Femur (tissue), 1 donor: Measurements from ENCODE around the gene CROCC2.
A peak's percentile ranks its signal among the peaks of the same experiment; 100 is the strongest.

Experiments
- DNase-seq: peaks from one replicate; pipeline ENCODE4 v3.0.0-alpha.2; 2017

The CROCC2 gene

DNA sequence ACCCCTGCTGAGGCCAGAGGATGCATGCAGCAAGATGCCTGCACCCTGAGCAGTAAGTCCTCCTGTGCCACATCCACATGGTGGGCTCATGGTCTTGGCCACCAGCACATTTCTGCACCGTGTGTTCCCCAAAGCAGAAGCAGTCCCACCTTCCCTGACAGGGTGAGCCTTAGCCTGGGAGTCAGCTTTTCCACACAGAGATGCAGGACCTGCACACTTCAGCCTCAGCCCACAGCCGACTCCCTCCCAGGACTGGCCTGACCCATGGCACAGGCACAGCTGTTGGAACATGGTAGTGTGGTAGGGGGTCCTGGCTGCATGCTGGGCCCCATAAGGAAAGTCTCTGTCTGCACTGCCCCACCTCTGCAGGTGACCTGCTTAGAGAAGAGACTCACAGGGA is 97.2 kb downstream of the CROCC2 start:
- no peak for DNase-seq

DNA sequence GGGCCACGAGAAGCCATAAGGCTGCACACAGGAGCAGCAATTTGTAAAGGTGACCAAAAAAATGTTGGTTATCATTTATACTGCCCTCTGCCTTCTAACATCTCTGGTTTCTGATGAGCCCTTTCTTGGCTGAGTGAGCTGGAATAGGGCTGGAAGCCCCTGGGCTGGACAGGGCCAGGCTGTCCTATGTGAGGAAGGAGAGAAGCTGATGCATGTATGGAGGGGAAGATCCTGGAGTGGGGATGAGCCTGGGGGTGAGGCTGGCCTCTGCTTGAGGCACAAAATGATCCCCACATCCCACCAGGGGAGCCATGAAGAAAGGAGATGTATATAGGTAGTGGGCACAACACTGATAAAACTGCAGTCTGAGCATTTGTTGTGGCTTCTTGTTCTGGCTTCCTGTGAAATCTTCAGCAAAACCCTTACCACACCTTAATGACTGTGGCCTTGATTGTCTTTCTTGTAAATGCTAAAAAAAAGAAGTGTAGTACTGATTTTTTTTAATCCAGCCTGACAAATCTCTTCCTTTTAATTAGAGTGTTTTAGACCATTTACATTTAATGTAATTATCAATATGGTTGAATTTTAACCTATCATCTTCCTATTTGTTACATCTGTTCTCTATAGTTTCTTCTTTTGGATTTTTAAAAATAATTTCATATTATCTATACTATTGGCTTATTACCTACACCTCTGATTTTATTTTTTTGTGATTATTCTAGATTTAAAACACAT is 97.9 kb downstream of the CROCC2 start:
- no peak for DNase-seq

DNA sequence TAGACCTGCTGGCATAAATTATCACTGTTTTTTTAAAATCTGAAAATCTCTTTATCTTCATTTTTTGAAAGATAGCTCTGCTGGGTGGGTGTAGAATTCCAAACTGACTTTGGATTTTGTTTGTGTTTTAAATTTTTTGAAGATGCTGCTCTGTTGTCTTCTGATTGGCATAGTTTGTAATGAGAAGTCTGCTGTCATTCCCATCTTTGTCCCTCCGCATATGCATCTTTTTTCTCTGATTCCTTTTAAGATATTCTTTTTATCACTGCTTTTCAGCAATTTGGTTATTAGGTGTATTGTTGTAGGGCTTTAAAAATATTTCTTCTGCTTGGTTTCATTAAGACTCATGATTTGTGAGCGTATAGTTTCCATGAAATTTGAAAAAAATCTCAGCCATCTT is 99.4 kb downstream of the CROCC2 start:
- DNase-seq, result no peak

DNA sequence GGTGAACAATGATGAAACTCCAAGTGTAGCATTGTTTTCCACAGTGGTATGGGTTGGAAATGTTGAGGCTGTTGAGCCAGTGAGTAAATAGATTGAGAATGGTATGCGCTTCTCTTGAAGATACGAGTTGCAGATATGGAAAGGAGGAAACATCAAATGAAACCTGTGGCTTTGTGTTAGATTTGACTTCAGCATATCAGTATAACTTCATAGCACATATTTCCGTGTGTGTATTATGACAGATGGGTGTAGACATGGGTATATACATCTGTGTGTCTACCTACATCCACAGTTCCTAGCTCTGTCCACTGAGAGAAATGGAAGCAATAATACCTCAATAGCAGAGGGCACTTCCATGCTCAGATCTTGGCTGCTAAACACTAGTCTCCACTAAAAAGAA is 100.3 kb downstream of the CROCC2 start:
- DNase-seq, result no peak

DNA sequence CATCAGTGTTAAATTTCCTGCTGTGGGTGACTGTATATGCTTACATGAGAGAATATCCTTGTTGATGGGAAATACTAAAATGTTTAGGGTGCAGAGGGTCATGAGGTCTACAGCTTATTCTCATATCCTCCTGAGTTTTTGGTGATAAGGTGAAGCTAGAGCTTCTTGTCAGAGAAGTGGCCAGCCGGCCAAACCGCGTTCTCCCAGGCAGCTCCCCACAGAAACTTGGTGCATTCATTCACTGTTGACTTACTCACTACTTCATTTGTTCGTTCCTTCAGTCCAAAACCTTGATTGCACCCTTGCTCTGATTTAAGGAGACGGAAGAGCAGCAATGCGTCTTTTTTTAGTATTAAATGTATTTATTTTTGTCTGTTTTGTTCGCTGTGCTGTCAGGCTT is 101.0 kb downstream of the CROCC2 start:
- no peak for DNase-seq

DNA sequence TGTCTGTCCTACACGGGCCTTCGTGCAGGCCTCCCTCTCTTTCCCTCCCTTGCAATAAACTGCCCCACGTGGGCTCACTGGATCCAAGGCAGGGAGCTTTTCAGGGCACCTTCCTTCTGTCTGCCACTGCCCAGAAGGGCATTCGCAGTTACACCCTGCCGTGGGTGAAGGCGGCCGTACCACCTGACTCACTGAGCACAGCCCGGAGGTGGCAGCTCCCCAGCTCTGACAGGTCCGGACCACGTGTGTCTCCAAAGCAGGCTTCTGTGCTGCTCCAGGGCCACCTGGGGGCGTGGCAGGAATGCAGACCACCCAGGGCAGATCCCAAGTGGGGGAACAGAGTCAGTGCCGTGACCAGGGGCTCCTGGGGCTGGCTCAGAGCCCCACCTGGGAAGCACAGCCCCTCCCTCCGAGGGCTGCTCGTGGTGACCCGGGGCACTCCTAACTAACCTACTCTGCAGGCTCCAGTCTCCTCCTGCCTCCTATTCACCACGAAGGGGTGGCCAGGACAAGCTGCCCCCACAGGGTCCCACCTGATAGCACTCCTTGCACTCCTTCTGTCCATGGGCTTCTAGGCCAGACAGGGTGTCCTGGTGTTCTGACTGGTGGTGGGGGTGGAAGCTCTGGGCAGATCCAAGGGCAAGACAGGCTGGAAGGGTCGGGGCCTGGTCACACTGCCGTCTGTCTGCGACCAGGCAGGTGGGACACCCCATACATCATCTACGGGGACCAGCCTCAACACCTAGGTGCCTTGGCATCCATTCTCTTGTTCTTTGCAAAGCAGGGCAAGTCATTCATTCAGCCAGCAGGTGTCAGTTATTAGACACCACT is 102.0 kb downstream of the CROCC2 start:
- no peak for DNase-seq

DNA sequence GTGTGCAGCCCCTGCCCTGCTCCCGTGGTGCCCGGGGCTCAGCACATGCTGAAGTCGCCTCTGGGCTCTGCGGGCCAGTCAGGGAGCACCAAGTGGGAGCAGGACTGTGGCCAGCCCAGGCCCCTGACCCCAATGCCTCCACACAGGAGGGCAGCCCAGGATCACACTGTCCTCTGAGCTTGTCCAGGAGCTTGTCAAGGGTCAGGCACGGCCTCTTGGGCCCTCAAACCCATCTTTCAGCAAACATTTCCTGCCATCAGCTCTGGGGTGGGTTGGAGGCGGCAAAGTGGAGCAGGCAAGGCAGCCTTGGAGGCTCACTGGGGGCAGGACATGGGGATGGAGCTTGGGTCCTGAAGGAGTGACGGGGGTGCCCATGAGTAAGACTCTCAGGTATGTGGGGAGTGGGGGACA is 102.6 kb downstream of the CROCC2 start:
- DNase-seq, result no peak

DNA sequence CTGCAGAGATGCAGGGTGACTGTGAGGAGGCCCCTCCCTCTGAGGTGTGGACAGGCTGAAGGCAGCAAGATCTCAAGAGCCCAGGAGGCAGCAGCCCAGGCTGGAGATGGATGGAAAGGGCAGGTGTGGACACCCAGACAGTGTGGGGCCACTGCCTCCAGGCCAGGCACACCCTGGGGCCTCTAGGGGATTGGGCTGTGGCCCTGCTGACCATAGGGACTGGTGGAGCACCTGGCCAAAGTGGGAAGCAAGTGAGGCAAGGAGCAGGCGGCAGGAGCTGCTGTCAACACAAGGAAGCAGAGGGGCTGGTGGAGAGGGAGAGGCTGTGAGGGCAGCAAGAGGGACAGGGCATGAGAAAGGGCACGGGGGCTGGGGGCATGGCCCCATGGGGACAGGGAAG is 103.1 kb downstream of the CROCC2 start:
- DNase-seq, result no peak

DNA sequence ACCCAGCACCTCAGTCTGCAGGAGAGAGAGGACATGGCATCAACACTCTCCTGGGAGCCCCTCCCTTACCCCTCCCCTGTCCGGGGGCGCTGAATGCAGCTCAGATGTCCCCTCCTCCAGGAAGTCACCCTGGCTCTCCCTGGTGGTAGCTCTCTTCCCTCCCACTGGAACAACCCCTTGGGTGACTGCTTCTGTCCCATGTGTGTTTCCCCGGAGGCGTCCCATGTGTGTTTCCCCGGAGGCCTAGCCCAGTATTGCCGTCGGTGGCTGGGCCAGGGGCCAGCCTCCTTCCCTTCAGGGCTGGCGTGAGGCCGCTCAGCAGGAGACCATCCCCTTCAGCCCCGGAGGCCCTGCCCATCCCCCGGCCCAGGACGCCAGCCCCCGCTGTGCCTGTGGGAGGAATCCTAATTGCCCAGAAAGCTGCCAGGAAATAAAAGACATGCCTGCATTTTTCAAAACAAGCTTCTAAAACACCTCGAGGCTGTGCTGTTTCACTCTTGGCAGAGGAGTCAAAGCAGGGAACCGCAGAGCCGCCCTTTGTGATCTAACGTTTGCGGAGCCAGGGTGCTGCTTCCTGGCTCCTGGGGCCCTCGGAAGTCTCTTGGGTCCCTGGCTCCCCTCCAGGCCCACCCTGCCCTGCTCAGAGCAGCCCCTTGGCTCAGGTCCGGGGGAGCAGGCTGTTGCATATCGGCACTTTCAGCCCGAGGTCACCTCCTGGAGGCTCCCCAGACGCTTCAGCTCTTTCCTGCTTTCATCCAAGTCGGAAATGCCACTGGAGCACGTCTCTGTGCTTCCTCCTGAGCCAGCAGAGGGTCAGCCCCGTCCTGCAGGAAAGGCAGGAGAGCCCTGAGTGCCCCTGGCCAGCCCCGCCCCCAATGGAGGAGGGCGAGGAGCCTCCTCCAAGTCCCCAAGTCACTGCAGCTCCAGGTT is 103.7 kb downstream of the CROCC2 start:
- DNase-seq, result peak; percentile 45

DNA sequence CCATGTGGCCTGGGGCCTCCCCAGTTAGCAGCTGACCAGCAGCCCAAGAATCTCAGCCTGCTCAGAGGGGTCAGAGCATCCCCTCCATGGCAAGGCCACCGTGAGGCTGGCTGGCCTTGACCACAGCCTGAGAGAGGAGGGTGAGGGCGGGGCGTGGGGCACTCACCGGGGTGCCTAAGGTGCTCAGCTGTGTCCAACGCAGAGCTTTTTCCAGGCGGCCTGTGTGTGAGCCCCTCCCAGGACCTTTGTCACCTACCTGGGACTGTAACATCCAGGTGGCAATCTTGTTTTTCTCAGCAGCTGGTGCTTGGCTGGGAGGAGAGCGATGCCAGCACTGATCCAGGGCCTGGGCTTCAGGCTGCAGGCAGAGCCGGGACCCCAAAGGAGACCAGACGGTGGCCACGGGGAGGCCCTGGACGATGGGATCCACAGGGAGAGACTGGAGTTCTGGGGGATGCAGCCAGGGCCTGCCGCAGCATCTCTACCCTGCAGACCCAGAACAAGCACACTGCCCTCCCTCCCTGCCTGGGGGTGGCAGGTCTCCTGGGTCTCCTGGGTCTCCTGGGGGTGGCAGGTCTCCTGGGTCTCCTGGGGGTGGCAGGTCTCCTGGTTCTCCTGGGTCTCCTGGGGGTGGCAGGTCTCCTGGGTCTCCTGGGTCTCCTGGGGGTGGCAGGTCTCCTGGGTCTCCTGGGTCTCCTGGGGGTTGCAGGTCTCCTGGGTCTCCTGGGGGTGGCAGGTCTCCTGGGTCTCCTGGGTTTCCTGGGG is 104.6 kb downstream of the CROCC2 start:
- no peak for DNase-seq

DNA sequence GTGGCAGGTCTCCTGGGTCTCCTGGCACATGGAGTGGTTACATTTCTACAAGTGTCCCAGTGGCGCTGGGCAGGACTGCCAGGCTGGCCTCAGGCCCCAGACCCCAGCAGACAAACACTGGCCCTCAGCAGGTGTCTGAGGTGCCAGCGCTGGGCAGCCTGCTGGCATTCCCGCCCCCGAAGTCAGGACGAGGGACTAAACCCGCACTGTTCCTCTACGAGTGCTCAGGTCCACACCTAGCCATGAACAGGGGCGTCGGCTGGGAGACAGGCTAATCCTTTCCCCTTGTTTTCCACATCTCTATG is 105.1 kb downstream of the CROCC2 start:
- no peak for DNase-seq

DNA sequence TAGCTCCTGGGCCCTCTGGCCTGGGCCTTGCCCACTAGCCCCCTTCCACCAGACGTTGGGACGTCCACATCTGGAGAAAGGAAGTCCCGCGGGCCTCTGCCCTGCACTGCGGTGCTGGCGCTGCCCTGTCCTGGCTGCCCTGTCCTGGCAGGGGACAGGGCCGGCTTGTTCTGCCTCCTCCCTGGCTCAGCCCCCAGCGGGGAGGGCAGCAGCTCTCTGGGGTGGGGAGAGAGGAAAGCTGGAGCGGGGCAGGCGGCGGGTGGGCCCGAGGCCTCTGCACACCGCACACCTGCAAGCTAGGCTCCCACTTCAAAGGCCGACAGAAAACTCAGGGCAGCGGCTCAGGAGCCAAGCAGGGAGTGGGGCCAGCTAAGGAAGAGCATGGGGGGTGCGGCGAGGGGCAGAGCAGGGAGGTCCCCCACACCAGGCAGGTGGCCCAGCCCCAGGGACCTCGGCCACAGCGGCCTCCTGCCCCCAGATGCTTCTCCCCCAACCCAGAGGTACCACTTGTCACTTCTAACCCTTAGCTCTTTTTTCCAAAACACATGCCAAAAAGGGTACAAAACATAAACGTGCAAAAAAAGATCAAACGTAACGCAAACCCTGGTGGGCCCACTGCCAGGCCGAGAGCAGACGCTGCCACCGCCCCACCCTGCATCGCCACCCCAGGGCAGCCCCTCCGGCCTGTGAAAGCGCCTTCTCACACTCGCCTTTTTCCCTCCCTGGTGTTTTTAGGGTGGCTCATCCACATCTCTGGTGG is 105.8 kb downstream of the CROCC2 start:
- no peak for DNase-seq

DNA sequence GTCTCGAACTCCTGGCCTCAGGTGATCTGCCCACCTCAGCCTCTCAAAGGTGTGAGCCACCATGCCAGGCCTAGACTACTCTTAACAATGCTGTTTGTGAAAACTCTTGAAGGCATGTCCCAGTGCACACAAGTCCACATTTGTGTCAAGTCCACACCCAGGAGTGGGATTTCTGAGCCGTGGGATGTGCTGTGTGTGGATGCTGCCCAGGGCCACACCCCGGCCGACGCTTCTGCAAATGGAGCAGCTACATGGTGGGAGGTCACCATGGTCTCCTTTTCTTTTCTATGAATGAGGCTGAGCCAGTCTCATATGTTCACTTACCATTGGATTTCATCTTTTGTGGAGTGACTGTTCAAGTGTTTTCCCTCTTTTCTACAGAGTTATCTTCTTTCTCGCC is 108.1 kb downstream of the CROCC2 start:
- DNase-seq, result no peak

DNA sequence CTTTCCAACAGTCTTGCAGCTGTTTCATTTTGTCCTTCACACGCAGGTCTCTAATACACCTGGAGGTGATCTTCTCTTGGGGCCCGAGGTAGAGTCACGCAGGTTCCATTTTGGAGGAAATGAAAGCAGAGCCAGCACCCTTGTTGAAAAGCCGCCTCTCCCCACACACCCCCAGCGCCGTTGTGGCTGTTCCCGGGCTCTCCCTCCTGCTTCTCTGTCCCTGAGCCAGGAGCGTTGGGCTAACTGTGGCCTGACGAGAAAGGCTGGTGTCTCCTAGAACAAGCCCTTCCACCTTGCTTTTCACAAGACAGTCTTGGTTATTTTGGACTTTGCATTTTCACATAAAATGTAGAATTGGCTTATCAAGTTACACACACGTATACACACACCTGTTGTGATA is 108.6 kb downstream of the CROCC2 start:
- DNase-seq, result no peak

DNA sequence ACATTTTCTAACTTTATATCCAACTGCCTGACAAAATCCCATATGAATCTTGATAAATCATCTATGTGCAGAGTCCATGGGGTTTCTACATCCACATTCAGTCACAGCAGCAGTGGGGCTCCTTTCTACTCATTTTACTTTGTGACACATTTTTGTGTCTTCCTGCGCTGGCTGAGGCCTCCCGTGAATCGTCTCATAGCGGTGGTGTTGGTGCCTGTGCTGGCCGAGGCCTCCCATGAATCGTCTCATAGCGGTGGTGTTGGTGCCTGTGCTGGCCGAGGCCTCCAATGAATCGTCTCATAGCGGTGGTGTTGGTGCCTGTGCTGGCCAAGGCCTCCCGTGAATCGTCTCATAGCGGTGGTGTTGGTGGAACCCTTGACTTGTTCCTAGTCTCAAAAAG is 109.3 kb downstream of the CROCC2 start:
- DNase-seq, result no peak

DNA sequence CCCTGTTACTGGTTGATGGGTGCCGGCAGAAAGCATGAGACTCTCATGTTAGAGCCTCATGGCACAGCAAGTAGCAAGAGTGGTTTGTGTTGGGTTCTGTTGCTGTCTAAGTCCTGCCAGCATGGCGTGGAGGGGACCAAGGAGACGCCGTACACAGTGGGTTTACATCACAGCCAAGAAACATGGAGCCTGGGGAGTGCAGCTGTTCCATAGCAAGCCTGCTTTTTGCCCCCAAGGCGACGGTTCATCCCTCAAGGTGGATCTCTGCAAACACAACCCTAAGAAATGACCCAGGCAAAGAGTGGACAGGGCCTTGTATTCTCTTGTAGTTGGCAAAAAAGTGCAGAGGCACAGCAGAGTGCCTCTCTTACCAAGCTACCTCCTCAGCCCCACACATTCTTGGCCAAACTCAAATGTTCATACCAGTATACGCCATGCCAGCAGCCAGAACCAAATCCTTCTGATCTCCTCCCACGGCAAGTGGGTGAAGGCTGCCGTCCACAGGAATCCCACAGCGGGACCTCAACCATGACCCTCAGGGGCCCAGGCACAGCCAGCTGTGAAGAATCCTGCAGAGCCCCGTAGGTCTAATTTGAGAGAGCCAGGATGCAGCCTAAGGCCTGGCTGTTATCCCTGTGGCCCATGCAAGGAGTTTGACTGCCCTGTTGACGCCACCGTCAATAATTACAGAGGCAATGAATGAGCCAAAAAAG is 111.2 kb downstream of the CROCC2 start:
- DNase-seq, result no peak

DNA sequence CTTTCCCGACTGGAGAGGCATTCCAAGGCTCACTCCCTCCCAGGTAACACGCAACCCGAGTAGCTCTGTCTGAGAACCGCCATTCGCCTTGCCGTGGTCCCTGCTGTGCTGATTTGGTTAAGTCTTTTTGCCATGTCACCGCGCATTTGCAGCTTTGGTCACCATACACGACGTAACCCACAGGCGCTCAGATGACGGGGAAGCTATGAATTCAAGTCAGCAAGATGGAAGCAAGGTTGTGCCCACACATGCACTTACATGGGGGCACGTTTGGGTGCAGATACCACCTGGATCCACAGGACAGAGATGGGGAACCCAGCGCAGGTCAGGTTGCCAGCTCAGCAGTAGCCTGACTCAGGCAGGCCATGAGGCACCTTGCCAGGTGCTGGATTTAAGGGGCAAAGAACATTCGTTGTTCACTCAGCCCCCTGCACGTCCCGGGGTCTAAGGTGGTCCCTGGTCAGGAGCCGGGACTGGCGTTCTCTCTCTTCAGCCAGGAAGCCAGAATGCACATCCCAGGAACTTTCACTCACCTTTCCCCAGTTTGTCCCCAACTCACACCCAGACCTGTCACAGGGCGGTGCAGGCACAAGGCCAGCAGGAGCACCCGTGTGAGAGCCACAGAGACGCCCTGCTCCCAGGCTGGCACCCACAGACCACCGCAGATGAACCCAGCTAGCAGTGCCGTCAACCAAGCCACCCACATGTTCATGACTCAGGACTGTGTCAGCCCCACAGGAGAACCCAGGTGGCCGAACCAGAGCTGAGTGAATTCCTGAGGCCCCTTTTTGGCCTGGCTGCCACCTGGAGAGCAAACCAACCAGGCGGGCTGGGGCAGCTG is 112.1 kb downstream of the CROCC2 start:
- DNase-seq, result no peak

DNA sequence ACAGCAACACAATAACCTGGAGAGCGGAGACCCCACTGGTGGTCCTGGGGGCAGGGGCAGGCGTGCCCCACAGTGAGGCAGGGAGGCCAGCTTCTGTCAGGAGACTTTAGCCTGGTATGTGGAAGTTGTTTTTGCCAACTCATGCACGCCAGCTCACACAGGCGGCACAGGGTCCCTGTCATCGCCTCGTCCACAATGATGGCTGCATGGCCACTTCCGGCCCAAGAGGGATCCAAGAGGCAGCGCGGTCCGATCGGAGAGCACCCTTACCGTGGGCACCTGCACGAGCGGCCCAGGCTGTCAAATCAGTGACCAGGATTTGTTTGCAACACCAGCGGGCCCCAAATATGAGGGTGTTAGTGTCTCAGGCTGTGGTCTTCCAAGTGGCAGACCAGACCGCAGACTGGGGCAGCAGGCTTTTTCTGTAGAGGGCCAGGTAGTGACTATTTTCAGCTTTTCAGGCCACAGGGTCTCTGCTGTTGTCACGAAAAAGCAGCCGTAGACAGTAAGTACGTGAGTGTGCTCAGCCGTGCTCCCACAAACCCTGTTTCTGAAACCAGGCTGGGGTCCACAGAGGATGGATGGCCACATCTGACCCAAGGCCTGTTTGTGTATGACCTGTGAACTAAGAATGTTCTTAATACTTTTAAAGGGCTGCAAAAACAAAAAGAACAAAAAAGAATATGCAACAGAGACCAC is 113.5 kb downstream of the CROCC2 start:
- DNase-seq, result no peak

DNA sequence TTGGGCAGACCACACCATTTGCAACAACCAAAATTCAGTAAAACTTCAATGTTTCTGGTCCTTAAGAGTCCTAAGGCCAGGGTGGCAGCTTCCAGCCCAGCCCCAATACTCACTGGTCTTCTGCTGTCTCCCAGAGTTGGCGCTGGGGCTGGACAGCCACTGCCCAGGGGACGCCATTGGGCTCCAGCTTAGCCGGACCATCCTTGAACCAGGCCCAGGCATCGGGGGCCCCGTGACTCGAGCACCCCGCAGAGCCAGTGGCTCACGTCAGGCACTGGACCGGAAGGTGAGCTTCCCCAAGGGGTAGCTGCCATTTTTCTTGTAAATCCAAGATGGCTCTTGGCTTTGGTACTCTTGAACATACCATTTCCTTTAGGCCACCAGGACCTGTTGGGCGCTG is 114.1 kb downstream of the CROCC2 start:
- no peak for DNase-seq
